H1 (cell line): Measurements from ENCODE around the gene TXNRD3. TPM values are rescaled to one million over a fixed set of nuclear protein-coding genes. Genes with fewer than 3 reads are reported as not detected.

Source experiments
- ATF3 ChIP-seq: IDR thresholded peaks from 2 replicates; pipeline ENCODE4 v1.6.1; 2011; ENCODE audit warnings: low read depth, mild to moderate bottlenecking, low read length; ENCODE audit not compliant: insufficient read depth
- CEBPB ChIP-seq: IDR thresholded peaks from 2 replicates; pipeline ENCODE4 v1.6.1; 2012; ENCODE audit warnings: low read depth, low read length
- CHD2 ChIP-seq: IDR thresholded peaks from 2 replicates; pipeline ENCODE4 v1.6.1; 2012; ENCODE audit warnings: low read length, improper control_type of control experiment
- SUZ12 ChIP-seq: fragments of 200-600 bp; sonication (generic); IDR thresholded peaks from 2 replicates; pipeline ENCODE4 v1.6.1; 2012; ENCODE audit warnings: mild to moderate bottlenecking, inconsistent platforms, low read length, moderate library complexity, mixed read lengths
- polyA plus RNA-seq, 7 experiments: library from polyadenylated mRNA; depleted of rRNA in 3 of 7; stranded (reverse) in 5 of 7; unstranded in 2 of 7; fragments of >200 nt in 5 of 7; fragments of 200-250 nt in 2 of 7; gene quantifications; 1 replicate in 5 of 7; 2 replicates in 1 of 7; 4 replicates in 1 of 7; pipeline versions ENCODE4 v1.2.1 to v1.2.3, GENCODE V29; 2011 to 2013; ENCODE audit warnings: missing spikeins in 2 of 7, mixed read lengths in 2 of 7
- total RNA-seq: library from RNA; stranded (reverse); fragmentation: NEBNext Ultra II Directional; extraction: Animal tissue kit (Norgen Biotek cat#: 25700); gene quantifications from 2 replicates; pipeline ENCODE4 v1.2.1, GENCODE V29; 2021

TXNRD3 gene
- total and polyA plus RNA-seq, 2 of the 8 experiments (the other 6 are each of a cell fraction or from before 2014, with no cell fraction given), result 3.4 to 4.3 TPM

- TF ChIP-seq SUZ12, result no peak
- no peak for TF ChIP-seq CEBPB
- TF ChIP-seq ATF3, result no peak
- TF ChIP-seq CHD2, result no peak
Measured at GRCh38 chr3:126613479-126614188, 41.3 kb downstream of the TXNRD3 start (continued).
